HG03103 (cell line): ENCODE data around the gene NSD2.

Experiments
- ATAC-seq: cut with Tn5 transposase; IDR thresholded peaks from one replicate; pipeline ENCODE4 v1.9.1; 2021; ENCODE audit warnings: low read depth; ENCODE audit not compliant: unreplicated experiment

NSD2 gene

DNA sequence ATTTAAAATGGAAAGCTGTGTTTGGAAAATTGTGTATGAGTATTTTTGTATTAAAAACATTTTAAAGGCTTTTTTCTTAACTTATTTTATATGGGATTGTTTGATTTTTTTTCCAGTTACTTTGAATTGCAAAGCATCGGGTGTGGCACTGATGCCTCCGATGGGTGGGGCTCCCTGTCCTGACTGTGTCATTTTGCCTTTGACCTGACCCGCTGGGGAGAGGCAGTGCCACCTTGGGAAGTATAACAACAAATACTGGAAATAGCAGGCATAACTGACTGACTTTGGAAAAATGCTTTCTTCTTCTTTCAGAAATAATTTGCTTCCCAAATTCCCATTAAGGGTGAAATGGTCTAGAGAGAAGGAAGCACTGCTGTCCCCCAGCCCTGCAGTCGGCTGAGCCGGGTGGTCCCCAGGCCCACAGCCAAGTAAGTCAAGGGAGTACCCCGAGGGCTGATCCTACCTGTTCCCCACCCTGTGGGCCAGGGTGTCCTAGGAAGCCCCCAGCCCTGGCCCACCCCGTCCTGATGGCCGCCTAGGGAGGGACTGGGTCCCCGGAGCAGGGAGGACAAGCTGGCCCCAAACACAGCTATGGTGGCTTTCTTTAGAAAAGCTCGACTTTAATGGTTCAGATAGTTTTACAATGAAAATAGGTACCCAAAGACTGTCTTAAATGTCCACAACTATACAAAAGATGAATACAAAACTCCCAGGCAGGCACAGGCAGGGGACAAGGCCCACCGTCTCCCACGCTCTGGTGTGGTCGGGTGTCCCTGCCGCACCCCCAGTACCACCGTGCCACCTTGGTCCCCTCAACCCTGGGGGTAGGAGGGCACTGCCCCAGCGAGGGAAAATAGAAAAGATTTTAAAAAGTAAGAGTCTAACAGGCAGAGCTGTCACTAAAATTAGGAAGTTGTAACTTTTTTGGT, 111.2 kb downstream of the NSD2 start:
- no peak for ATAC-seq

DNA sequence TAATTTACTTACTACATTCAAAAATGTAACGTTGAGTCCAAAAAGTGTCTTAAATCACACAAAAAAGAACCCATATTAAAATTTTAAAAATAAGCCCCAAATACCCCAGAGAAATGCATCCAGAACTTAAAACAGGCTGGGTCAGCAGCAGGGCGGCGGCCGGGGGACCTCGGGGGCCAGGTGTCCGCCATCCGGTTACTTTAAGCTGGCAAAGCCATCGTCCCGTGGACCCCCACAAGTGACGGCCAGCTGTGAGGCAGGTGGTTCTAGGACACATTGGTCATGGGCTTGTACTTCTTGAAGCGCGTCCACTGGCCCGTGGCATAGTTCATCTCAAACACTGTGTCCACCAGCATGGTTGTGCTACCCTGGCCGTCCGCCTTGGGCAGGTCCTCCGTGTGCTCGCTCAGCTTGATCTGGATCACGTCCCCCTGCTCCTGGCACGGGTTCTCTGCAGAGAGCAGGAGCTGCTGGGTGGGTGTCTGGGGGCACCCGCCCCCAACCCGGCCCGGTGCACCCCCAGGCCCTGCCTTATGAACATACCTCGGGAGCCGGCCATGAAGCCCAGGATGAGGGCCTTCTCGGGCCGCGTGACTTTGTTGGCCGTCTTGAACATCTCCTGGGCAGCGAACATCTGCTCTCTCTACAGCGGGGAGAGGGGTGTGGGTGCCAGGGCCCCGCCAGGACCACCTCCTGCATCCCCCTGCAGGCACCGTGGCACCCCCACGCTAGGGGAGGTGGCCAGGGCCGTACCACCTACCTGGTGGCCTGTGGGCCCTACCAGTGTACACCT, 112.1 kb downstream of the NSD2 start:
- ATAC-seq = no peak

DNA sequence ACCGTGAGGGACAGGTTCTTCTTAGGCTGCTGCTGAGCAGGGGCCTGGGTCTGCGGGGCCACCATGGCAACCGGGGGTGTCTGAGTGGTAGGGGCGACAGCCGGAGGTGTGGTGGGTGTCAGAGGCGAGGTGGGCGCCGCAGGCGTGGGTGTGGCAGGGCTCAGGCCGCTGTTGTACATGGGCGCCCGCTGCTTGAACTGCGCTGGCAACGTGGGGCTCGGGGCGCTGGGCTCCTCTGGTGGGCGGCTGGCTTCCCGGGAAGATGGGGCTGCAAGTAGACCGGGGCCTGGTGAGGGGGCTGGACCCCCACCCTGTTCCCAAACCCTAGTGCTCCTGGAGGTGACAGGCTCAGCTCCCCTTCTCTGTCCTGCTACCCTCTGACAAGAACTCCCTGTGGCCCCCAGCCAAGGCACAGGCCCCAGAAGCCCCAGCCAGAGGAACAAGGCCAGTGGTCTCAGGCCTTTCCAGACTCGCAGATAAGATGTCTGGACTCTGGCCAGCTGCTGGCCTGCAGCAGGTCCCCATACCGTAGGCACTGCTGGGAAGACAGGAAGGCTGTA, 112.7 kb downstream of the NSD2 start:
- ATAC-seq = no peak

DNA sequence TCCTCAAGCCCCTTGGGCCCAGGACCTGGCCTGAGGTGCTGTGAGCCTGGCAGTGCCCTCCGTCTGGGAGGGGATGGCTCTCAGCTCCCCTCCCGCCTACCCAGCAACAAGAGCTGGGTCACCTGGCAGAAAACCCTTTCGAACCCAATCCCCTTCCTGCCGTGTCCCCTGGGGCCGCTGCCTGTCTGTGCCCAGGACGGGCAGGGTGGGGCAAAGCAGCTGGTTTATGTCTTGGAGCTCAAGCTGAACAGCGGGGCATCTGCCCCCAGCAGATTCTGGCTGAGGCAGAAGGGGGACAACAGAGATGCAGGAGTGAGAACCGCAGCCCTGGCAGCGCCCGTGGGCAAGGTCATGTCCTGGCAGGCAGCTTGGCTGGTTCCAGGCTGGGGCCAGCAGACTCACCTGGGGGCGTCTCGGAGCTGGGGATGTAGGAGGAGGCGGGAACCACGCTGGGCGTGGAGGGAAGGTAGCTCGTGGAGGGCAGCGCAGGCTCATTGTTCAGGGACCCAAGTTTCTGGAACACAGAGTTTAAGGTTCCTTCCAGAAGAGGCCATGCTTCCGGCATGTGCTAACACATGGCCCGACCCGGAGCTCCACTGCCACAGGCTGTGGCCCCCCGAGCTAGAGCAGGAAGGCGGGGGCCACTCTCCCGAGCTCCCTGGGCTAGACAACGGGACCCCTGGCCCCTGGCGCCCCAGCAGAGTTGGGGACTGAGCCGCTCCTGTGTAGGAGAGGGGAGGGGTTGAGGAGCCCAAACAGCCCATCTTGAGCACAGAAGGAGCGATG, 113.4 kb downstream of the NSD2 start:
- no peak for ATAC-seq

DNA sequence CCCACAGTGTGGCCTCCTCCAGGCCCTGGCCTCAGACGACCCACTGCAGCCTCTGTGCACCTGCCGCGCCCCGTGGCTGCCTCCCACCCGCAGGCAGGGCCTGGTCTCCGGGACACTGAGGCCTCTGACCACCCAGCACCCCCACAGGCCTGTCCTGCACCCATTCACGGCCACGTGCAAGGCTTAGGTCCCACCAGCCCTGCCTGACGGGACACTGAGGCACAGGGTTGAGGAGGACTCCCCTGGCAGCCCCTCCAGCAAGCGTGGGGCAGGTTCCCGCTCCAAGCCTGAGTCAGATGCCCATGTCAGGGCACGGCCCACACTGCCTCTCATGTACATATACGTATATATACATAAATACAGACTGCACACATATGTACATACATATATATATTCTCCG, 114.1 kb downstream of the NSD2 start:
- no peak for ATAC-seq

DNA sequence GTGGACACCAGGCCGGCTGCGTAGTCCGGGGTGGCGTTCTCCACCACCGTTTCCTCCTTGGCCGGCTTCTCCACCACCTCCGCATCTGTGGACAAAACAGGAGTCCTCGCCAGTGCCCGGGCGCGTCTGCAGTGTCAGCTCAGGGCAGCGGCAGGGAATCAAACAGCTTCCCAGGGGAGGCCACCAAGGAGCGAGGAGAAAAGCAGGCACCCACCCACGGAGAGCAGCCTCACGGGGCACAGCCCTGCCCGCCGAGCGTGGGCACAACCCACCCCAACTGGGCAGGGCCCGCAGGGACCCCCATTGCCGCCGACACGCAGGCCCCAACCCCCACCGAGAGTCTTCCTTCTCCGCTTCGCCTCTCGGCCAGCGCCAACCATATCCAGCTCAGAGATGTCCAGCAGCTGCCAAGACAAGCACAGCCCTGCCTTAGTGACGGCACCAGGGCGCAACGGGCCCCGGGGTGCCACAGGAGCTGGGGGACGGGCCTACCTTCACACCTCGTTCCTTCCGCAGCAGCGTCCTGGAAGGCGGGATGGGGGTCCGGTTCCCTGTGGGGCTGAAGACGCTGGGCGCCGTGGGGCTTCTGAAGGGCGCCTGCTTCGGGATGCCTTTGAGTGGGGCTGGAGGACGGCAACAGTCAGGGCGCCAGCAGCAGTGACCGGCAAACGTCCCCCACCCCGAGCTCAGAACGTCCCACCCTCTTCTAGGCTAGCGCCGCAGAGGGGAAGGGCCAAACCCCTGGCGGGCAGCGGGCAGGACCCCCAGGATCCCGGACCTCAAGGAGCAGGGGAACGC, 114.8 kb downstream of the NSD2 start:
- no peak for ATAC-seq

DNA sequence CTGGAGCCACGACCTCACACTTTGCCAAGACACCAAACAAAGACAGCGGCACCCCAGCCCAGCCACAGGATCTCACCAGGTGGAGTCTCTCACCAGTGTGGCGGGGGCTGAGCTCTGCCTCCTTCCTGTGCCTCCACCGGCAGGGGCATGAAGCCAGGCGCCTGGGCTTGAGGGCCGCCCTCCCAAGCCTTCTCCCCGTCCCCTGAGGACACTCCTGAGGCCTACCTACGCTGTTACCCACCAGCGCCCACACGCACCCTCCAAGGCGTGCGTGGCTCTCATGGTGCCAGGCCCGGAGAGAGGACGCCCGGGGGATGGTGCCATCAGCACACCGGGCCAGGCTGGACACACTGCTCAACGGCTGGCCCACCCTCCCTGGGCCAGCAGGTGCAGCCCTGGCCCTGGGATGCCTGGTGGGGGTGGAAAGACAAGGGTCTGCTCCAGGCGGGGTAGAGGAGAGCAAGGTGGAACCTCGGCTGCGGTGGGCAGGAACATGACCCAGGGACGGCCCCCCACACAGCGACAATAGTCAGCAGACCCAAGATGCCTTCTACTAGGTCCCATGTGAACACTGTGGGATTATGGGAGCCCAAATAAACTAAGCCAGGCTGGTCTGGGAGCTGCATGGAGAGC, 115.5 kb downstream of the NSD2 start:
- ATAC-seq = no peak

DNA sequence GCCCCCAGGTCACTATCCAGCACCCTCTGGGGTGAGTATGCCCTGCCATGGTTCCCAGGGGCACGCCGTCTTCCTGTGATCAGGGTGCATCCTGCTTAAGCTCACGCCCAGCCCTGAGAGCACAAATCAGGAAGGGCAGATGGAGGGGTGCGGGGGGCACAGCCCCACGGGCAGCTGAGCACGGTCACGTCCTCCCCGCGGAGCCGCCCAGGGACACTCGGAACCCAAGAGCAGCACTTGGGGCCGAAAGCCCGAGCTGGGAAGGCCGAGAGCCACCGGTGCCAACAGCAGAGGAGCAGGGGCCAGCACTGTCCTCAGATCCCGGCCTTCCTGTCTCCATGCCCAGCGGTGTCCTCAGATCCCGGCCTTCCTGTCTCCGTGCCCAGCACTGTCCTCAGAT, 116.1 kb downstream of the NSD2 start:
- no peak for ATAC-seq

DNA sequence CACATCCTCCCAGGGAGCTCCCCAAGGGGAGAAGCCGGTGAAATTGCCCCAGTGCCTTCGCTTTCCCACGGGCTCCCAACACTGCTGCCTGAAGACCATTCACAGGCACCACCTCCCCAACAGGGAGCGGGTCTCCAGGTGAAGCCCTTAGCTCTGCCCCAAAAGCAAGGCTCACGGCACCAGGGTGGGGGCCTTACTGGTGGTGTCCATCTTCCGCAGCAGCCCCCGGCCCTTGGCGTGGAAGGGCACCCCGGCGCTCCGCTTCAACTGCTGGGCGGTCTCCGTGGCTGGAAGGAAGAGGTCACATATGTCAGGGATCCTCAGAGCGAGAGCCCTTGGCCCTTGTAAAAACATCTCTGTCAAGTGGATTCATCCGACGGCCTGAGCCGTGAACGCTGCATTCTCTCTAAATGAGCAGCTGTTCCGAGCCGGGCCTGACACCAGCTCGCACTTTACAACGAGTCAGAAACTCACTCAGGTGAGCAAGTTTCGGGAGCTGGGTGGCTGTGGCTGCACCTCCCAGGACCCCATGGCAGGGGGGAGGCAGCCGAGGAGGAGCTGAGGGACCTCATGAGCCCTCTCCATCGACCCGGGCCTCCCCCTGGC, 116.6 kb downstream of the NSD2 start:
- ATAC-seq = no peak

DNA sequence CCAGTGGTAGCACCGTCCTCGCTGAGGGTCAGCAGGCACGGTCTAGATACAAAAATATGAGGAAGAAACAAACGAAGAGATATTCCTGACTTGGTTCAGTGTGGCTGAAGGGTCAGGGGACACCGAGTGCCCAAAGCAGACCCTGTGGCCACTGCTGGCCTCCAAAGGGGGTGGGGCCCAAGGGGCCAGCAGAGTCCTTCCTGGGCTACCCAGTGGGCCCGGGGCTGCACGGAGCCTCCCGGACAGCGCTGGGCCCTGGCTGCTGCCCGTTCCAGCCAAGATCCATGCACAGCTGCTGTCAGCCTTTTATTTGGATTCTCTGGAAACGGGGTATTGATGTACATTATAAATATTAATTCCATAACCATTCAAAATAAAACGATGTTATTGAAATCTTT, 117.1 kb downstream of the NSD2 start:
- no peak for ATAC-seq

DNA sequence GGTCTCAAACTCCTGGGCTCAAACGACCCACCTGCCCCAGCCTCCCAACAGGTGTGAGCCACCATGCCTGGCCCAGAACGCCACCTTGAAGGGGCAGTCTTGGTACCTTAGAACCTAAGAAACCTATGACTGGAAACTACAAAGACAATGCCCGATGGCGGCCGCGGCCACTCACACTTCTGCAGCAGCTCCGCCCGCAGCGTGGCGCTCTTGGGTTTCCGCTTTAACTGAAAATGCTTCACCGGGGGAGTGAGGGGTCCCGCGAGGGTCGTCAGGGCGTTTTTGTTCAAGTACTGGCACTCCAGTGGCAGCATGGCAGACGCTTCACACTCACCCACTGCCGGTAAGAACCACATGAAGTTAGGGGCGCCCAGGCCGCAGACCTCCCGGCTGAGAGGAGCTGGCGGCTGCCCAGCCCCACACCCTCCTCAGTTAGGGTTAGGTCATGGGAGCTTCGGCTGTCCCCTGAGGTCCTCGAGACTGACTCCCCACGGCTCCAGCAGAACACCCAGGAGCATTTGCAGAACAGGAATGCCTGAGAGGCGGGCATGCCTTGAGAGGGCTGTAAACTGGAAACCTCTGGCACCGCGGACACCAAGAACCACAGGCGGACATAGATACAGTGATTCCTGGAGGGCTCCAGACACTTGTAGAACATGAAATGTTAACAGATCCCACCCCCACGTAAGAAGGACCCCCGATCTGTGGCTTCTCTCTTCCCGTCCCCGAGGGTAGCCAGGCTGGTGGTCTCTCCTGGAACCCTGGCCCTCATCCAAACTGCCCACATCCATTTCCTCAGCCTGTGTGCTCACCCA, 118.5 kb downstream of the NSD2 start:
- no peak for ATAC-seq

DNA sequence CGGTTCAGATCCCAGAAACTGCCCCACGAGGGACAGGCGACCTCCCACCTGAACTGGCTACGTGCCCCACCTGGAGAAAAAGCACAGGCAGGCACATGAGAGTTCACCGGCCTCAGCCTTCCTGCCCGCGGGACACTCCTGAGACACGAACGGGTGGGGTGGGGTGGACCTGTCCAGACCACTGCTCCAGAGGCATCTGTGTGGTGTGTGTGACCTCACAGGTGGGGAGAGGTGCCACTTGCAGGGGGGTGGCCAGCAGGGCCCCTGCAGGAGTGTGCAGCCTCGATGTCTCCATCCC, 119.1 kb downstream of the NSD2 start:
- no peak for ATAC-seq

DNA sequence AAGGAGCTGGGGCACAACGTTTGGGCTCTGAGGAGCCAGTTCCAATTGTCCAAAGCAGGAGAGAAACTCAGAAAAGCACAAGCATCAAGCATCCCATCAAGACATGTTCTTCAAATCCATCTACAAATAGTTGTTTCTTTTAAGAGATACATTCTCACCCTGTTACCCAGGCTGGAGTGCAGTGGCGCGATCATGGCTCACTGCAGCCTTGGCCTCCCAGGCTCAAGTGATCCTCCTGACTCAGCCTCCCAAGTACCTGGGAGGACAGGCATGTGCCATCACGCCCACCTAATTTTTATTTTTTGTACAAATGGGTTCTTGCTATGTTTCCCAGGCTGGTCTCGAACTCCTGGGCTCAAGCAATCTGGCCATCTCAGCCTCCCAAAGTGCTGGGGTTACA, 119.5 kb downstream of the NSD2 start:
- no peak for ATAC-seq

DNA sequence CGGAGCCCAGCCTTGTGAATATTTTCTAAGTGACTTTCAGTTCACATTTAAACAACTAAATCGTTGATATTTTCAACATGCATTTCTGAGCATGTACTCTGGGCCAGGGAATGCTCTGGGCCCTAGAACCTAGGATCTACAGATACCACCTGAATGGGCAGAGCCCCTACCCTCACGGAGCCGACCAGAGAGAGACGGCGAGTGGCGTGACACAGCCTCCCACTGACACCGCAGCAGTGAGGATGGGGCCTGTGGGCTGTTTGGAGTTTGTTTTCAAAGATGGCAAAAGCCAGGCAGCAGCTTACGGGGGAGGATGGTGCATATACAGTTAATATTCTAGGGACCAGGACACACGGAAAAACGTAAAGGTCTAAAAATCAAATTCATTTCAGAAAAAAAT, 119.9 kb downstream of the NSD2 start:
- no peak for ATAC-seq

DNA sequence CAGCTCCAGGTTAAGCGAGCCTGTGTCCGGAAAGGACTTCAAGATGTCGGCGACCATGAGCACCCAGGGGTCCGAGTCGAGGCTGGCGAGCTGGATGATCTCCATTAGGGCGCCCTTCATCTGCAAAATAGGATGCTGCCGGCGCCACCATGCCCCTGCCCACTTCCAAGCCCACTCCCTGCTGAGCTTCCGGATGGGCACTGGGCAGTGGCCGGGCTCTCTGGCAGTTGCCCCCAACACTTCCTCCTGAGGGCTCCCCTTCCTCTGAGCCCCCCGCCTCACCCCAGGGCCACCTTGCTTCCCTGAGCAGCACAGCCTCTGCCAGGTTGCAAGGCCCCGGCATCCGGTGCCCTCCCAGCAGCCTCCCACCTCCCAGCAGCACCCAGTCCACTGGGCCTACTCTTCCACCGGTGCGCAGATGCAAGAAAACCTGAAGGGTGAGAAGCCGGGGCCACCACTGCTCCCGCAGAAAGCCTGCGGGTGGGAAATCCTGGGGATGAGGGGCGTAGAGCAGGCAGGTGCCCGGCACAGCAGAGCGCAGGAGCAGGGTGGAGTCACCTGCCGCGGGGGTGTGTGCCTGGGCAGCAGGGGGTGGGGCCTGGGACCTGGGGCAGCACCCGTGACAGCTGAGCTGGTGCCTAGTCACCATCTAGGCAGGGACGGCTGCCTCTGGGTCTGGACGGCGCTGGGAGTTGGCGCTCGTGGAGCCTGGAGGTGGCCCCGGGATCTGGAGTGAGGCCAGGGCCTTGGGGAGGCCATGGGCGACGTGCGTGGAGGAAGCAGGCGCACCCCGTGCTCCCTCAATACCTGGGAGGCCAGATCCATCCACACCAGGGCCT, 120.6 kb downstream of the NSD2 start:
- ATAC-seq = no peak

DNA sequence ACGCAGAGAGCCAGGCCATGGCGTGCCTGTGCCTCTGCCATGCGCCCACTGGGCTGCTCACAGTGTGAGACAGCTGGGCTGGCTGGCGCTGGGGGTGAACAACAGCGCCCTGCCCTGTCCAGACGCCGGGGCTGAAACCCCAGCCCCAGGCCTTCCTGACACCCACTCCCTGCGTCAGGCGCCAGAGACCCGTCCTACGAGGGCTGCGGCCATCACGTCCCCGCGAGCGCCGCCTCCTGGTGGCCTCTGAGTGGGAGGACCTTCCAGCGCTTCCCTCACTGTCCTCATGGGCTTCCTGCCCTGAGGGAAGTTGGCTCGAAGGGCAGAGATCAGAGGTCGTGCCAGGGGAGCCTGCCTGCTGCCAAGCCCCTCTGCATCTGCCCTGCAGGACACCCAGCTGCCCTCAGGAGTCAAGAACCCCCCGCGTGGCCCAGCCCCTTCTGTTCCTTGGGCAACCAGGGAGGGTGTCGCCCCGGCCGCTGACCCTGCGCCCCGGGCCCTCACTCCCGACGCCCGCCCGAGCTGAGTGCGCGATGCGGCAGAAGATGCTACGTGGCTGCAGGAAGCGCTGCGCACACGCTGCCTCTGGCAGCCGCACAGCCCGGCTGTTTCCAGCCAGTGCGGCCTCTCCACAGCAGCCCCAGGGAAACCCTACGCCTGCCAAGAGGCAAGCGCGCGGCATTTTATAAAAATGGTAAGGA, 121.4 kb downstream of the NSD2 start:
- no peak for ATAC-seq

DNA sequence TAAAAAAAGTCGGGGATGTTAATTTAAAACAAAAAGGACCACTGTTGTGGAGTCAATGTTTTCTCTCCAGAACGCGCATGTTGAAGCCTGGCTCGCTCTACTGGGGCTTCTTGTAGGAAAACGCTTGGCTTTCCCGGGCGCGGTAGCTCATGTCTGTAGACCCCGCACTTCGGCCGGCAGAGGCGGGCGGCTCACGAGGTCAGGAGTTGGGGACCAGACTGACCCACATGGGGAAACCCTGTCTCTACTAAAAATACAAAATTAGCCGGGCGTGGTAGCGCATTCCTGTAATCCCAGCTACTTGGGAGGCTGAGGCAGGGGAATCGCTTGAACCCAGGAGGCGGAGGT, 122.0 kb downstream of the NSD2 start:
- ATAC-seq = no peak
